ENCODE data around the gene ZNF236. TPM values are rescaled to one million over a fixed set of nuclear protein-coding genes. Genes with fewer than 3 reads are reported as not detected.

The ZNF236 gene
- total RNA-seq, 2 experiments from 2014 or later = 25.7 to 27.9 TPM

- peaks cover 7% of the 10 kb centered on the region for H3K36me3 ChIP-seq (ENCODE audit: insufficient read depth, low read length)
- Mint-ChIP-seq H3K27ac (no peak overlapping the region), H3K4me1 (ENCODE audit: low read depth) (no peaks in the 10 kb centered on the region), H3K4me3 (no peak overlapping the region), H3K9me3 (no peaks in the 10 kb centered on the region), H3K36me3 (ENCODE audit: low read depth) (no peaks in the 10 kb centered on the region), H3K27me3 (no peaks in the 10 kb centered on the region)
- H3K27ac ChIP-seq (ENCODE audit: low read depth in 1 of 2, low read length in 2 of 2) = no peak overlapping the region
- DNase-seq (no peak), ATAC-seq (ENCODE audit: poor library complexity) (no peak)
- H3K4me1 ChIP-seq (ENCODE audit: insufficient read depth, low read length) = no peaks in the 10 kb centered on the region
- no peak for TF ChIP-seq CTCF (IDR thresholded peaks at IDR 0.05)
- intact Hi-C loops (cut with DNase I, micrococcal nuclease) = no loop called here
- ChIA-PET CTCF (no interaction called here), POLR2A (no interaction called here)
- no peaks in the 10 kb centered on the region for H3K27me3 ChIP-seq (ENCODE audit: control insufficient read depth in 1 of 2, insufficient read depth in 2 of 2, low read length in 2 of 2)
- H3K9me3 ChIP-seq (ENCODE audit: control insufficient read depth in 1 of 2, insufficient read depth in 1 of 2, low read length in 2 of 2) = no peaks in the 10 kb centered on the region
- no peak overlapping the region for H3K4me3 ChIP-seq (ENCODE audit: low read length)
Measured at GRCh38 chr18:76977108-76977621, 154.8 kb downstream of the ZNF236 start.

- Histone ChIP-seq H3K4me3 (ENCODE audit: low read length) (no peak overlapping the region), H3K27me3 (ENCODE audit: control insufficient read depth in 1 of 2, insufficient read depth in 2 of 2, low read length in 2 of 2) (no peaks in the 10 kb centered on the region), H3K27ac (ENCODE audit: low read depth in 1 of 2, low read length in 2 of 2) (no peak overlapping the region), H3K9me3 (ENCODE audit: control insufficient read depth in 1 of 2, insufficient read depth in 1 of 2, low read length in 2 of 2) (no peaks in the 10 kb centered on the region), H3K4me1 (ENCODE audit: insufficient read depth, low read length) (no peaks in the 10 kb centered on the region), H3K36me3 (ENCODE audit: insufficient read depth, low read length) (peaks cover 7% of the 10 kb centered on the region)
- no peak for DNase-seq
- intact Hi-C loops (cut with DNase I, micrococcal nuclease) = no loop called here
- Mint-ChIP-seq H3K4me1 (ENCODE audit: low read depth) (no peaks in the 10 kb centered on the region), H3K4me3 (no peak overlapping the region), H3K36me3 (ENCODE audit: low read depth) (no peaks in the 10 kb centered on the region), H3K27me3 (no peaks in the 10 kb centered on the region), H3K27ac (no peak overlapping the region), H3K9me3 (no peaks in the 10 kb centered on the region)
- POLR2A ChIA-PET = no interaction called here
- CTCF ChIA-PET = no interaction called here
- no peak for TF ChIP-seq CTCF (IDR thresholded peaks at IDR 0.05)
- no peak for ATAC-seq (ENCODE audit: poor library complexity)
Measured at GRCh38 chr18:76977684-76978232, 155.4 kb downstream of the ZNF236 start.

GRCh38 chr18:76978616-76979015 lies 156.3 kb downstream of the ZNF236 start:
- no peak overlapping the region for H3K27ac Mint-ChIP-seq
- intact Hi-C loops (cut with DNase I, micrococcal nuclease) = no loop called here

More at GRCh38 chr18:76978616-76979015, 156.3 kb downstream of the ZNF236 start:
- POLR2A ChIA-PET = no interaction called here
- Mint-ChIP-seq H3K36me3 (ENCODE audit: low read depth) (no peaks in the 10 kb centered on the region), H3K4me1 (ENCODE audit: low read depth) (no peaks in the 10 kb centered on the region), H3K4me3 (no peak overlapping the region), H3K27me3 (no peaks in the 10 kb centered on the region), H3K9me3 (no peaks in the 10 kb centered on the region)
- DNase-seq = no peak
- peaks cover 7% of the 10 kb centered on the region for H3K36me3 ChIP-seq (ENCODE audit: insufficient read depth, low read length)
- no peaks in the 10 kb centered on the region for H3K27me3 ChIP-seq (ENCODE audit: control insufficient read depth in 1 of 2, insufficient read depth in 2 of 2, low read length in 2 of 2)
- H3K9me3 ChIP-seq (ENCODE audit: control insufficient read depth in 1 of 2, insufficient read depth in 1 of 2, low read length in 2 of 2) = no peaks in the 10 kb centered on the region
- H3K4me3 ChIP-seq (ENCODE audit: low read length) = no peak overlapping the region
- CTCF ChIA-PET = no interaction called here
- no peak for TF ChIP-seq CTCF (IDR thresholded peaks at IDR 0.05)
- H3K27ac ChIP-seq (ENCODE audit: low read depth in 1 of 2, low read length in 2 of 2) = no peak overlapping the region
- ATAC-seq (ENCODE audit: poor library complexity) = no peak
- H3K4me1 ChIP-seq (ENCODE audit: insufficient read depth, low read length) = peaks cover 8% of the 10 kb centered on the region
